Left ventricle myocardium inferior (tissue), 1 donor: ENCODE data around the gene CCDC12. TPM values are rescaled to one million over a fixed set of nuclear protein-coding genes. Genes with fewer than 3 reads are reported as not detected.

Experiments
- DNase-seq: peaks from one replicate; pipeline ENCODE4 v3.0.0-alpha.2; 2020
- H3K27ac ChIP-seq: fragments of 200-600 bp; replicated peaks from 2 replicates; pipeline ENCODE4 v1.8.0; 2021
- H3K27me3 ChIP-seq: fragments of 200-600 bp; 2 replicates; pipeline ENCODE4 v1.8.0; 2021; ENCODE audit warnings: low read depth
- H3K36me3 ChIP-seq: fragments of 200-600 bp; 2 replicates; pipeline ENCODE4 v1.8.0; 2021
- H3K4me1 ChIP-seq: fragments of 200-600 bp; 2 replicates; pipeline ENCODE4 v1.8.0; 2021
- H3K4me3 ChIP-seq: fragments of 200-600 bp; 2 replicates; pipeline ENCODE4 v1.8.0; 2021; ENCODE audit warnings: mild to moderate bottlenecking, moderate library complexity
- H3K9me3 ChIP-seq: fragments of 200-600 bp; replicated peaks from 2 replicates; pipeline ENCODE4 v1.8.0; 2021
- intact Hi-C: fragments of 100-400 bp; cut with micrococcal nuclease; formaldehyde crosslinking; loops from one replicate; pipeline ENCODE4 v1.11.0; 2022
- total RNA-seq: library from RNA; stranded (reverse); fragmentation: NEBNext Ultra II Directional; extraction: Animal tissue kit (Norgen Biotek cat#: 25700); gene quantifications from one replicate; pipeline ENCODE4 v1.2.1, GENCODE V29; 2021
- TF ChIP-seq, protein P1 (sequence below): fragments of 200-600 bp; IDR thresholded peaks from 2 replicates; pipeline ENCODE4 v1.8.0; 2021; ENCODE audit warnings: antibody characterized with exemption, mild to moderate bottlenecking, borderline replicate concordance
- donor health status: DM: no; HTN: yes; CAD: no; lungs with severe emphysema.

Gene CCDC12
- total RNA-seq, 1 donor from 2014 or later, result 31.0 TPM

GRCh38 chr3:46884929-46885328, 91.6 kb downstream of the CCDC12 start:
- Histone ChIP-seq H3K36me3 (no peaks in the 10 kb centered on the region), H3K4me3 (peak overlapping the region; percentile 76), H3K27ac (no peak overlapping the region), H3K9me3 (no peaks in the 10 kb centered on the region), H3K27me3 (peaks cover 43% of the 10 kb centered on the region), H3K4me1 (peaks cover 44% of the 10 kb centered on the region)
- TF ChIP-seq, protein P1, sequence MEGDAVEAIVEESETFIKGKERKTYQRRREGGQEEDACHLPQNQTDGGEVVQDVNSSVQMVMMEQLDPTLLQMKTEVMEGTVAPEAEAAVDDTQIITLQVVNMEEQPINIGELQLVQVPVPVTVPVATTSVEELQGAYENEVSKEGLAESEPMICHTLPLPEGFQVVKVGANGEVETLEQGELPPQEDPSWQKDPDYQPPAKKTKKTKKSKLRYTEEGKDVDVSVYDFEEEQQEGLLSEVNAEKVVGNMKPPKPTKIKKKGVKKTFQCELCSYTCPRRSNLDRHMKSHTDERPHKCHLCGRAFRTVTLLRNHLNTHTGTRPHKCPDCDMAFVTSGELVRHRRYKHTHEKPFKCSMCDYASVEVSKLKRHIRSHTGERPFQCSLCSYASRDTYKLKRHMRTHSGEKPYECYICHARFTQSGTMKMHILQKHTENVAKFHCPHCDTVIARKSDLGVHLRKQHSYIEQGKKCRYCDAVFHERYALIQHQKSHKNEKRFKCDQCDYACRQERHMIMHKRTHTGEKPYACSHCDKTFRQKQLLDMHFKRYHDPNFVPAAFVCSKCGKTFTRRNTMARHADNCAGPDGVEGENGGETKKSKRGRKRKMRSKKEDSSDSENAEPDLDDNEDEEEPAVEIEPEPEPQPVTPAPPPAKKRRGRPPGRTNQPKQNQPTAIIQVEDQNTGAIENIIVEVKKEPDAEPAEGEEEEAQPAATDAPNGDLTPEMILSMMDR, result no peak
- no peak for DNase-seq
- intact Hi-C loops, result no loop called here

- H3K4me1 ChIP-seq, result peaks cover 44% of the 10 kb centered on the region
- TF ChIP-seq, protein P1, result no peak
- no peak for DNase-seq
- H3K27ac ChIP-seq, result peak overlapping the region; percentile 85
- peak overlapping the region; percentile 76 for H3K4me3 ChIP-seq
- H3K27me3 ChIP-seq, result peaks cover 43% of the 10 kb centered on the region
- intact Hi-C loops, result no loop called here
- no peaks in the 10 kb centered on the region for H3K9me3 ChIP-seq
- no peaks in the 10 kb centered on the region for H3K36me3 ChIP-seq
Measured at GRCh38 chr3:46884427-46884826, 92.1 kb downstream of the CCDC12 start.

DNA sequence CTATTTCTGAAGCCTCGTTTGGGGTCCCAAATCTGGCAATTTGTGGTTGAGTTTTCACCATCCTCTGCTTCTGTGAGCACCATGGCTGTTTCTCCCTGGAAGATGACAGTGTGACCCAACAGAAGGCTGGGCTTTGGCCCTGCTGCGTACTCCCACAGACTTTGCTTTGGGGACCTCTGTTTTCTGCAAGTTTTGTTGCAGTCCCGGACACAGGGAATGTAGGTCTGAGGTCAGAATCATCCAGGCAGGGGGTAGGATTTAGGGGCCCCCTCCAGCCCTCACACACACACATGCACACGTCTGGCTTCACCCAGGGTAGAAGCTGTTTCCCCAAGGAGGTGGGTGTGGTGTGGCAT, 92.7 kb downstream of the CCDC12 start:
- Histone ChIP-seq H3K27ac (peak overlapping the region; percentile 85), H3K4me1 (peaks cover 42% of the 10 kb centered on the region), H3K36me3 (no peaks in the 10 kb centered on the region), H3K9me3 (no peaks in the 10 kb centered on the region), H3K27me3 (peaks cover 43% of the 10 kb centered on the region), H3K4me3 (peak overlapping the region; percentile 76)
- intact Hi-C loops, result no loop called here
- TF ChIP-seq, protein P1, result no peak
- DNase-seq, result no peak

DNA sequence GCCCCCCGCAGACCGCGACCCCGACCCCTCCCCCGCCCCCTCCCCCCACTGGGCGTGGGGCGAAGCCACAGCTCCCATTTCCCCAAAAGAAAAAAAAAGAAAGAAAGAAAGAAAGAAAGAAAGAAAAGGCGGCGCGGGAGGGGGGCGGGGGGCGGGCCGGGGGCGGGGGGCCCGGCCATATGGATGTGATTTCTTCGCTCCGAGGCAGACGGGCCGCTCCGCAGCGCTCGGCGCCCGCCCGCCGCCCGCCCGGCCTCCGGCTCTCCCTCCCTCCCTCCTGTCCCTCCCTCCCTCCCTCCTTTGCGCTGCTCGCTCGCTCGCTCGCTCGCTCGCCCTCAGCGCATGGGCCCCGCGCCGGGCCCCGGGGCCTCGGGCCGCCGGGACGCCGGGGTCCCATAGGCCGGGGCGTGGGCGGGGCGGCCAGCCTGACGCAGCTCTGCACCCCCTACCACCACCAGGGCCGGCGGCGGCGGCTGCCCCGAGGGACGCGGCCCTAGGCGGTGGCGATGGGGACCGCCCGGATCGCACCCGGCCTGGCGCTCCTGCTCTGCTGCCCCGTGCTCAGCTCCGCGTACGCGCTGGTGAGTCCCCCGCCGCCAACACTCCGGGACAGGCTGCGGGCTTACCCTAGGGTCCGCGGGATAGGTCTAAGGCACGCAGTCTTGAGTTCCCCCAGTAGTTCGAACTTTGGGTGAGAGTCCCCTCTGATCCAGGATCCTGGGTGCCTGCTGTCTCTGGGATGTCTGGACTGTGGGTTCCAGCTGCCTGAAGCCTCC, 93.3 kb downstream of the CCDC12 start:
- DNase-seq, result no peak
- peak overlapping the region; percentile 85 for H3K27ac ChIP-seq
- TF ChIP-seq, protein P1, result no peak
- peaks cover 45% of the 10 kb centered on the region for H3K4me1 ChIP-seq
- peaks cover 43% of the 10 kb centered on the region for H3K27me3 ChIP-seq
- H3K36me3 ChIP-seq, result no peaks in the 10 kb centered on the region
- intact Hi-C loops, result no loop called here
- H3K9me3 ChIP-seq, result no peaks in the 10 kb centered on the region
- H3K4me3 ChIP-seq, result peak overlapping the region; percentile 76

DNA sequence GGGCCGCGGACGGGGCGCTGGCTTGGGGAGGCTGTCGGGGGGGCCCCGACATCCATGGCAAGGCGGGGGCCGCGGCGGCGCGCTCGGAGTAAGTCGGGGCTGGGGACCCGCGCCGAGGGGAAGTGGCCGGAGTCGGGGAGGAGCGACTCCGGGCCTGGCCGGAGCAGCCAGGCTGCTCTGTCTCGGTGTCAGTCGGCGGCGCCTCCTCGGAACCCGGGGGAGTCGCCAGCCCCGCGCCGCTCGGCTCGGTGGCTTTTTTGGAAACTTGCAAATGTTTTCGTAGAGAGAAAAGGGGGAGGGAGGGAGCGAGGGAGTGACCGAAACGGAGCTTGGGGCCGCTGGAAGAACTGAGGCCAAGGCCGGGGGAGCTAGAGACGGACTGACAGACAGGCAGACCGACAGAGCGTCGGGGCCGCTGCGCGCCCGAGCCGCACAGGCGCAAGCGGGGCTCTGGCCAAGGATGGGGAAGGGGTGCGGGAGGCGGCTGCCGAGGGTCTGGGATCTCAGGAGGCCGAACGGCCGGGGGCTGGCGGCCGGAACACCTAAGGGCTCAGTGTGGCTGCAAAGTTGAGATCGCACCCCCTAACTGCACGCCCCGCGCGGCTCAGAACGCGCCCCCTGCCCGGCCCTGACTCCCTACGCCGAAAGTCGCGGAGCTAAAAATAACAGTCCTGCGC, 94.0 kb downstream of the CCDC12 start:
- TF ChIP-seq, protein P1, result no peak
- intact Hi-C loops, result no loop called here
- Histone ChIP-seq H3K4me3 (peak overlapping the region; percentile 76), H3K27ac (peak overlapping the region; percentile 85), H3K36me3 (no peaks in the 10 kb centered on the region), H3K27me3 (peaks cover 43% of the 10 kb centered on the region), H3K9me3 (no peaks in the 10 kb centered on the region), H3K4me1 (peaks cover 52% of the 10 kb centered on the region)
- no peak for DNase-seq
